K562 (cell line): ENCODE measurements around the gene INTS1. TPM values are rescaled to one million over a fixed set of nuclear protein-coding genes. Genes with fewer than 3 reads are reported as not detected.

ENCODE experiments used
- ARID1B ChIP-seq: fragments of 450-650 bp; IDR thresholded peaks from 2 replicates; pipeline ENCODE4 v1.6.1; 2016; ENCODE audit warnings: antibody characterized with exemption, mild to moderate bottlenecking, inconsistent platforms
- BRF1 ChIP-seq: IDR thresholded peaks from 3 replicates; pipeline ENCODE4 v1.6.1; 2011; ENCODE audit warnings: borderline replicate concordance, mild to moderate bottlenecking; ENCODE audit not compliant: insufficient read length; ENCODE audit errors: extremely low read depth
- CCNT2 ChIP-seq: IDR thresholded peaks from 2 replicates; pipeline ENCODE4 v1.6.1; 2011; ENCODE audit warnings: borderline replicate concordance, low read depth, mild to moderate bottlenecking, moderate library complexity, mixed read lengths, low read length; ENCODE audit not compliant: insufficient read length; ENCODE audit errors: extremely low read depth
- E2F6 ChIP-seq, 2 experiments: IDR thresholded peaks; 2 replicates each; pipeline ENCODE4 v1.6.1; 2011; ENCODE audit warnings: borderline replicate concordance in 1 of 2, control low read depth in 1 of 2, low read depth in 1 of 2, low read length in 1 of 2, mild to moderate bottlenecking in 1 of 2, mixed read lengths in 1 of 2, moderate library complexity in 1 of 2; ENCODE audit not compliant: insufficient read depth in 1 of 2, insufficient read length in 1 of 2, poor library complexity in 1 of 2, severe bottlenecking in 1 of 2; ENCODE audit errors: extremely low read depth in 1 of 2
- ELF1 ChIP-seq: fragments of 200-800 bp; sonication (Bioruptor generic); IDR thresholded peaks from 2 replicates; pipeline ENCODE4 v1.6.1; 2016; ENCODE audit warnings: missing genetic modification characterization, missing compliant biosample characterization
- FOXA3 ChIP-seq, 2 experiments: fragments of 450-650 bp in 1 of 2; sonication (generic) in 1 of 2; formaldehyde crosslinking; IDR thresholded peaks in 1 of 2; conservative IDR thresholded peaks in 1 of 2; 2 replicates each; pipeline versions ENCODE4 v1.4.0 to v1.8.0; 2020 to 2022; ENCODE audit warnings: mild to moderate bottlenecking in 2 of 2, missing genetic modification reagents in 1 of 2
- HDAC1 ChIP-seq, 2 experiments: fragments of 450-650 bp; IDR thresholded peaks; 2 replicates each; pipeline ENCODE4 v1.6.1; 2016 to 2017; ENCODE audit warnings: inconsistent platforms in 1 of 2, mild to moderate bottlenecking in 1 of 2, moderate library complexity in 1 of 2
- L3MBTL2 ChIP-seq: fragments of 450-650 bp; IDR thresholded peaks from 2 replicates; pipeline ENCODE4 v1.6.1; 2016; ENCODE audit warnings: mild to moderate bottlenecking, moderate library complexity
- MAX ChIP-seq: sonication (generic); formaldehyde crosslinking; IDR thresholded peaks from 2 replicates; pipeline ENCODE4 v1.9.0; 2022; ENCODE audit warnings: mild to moderate bottlenecking, missing genetic modification reagents
- MNT ChIP-seq, 2 experiments: fragments of 450-650 bp; conservative IDR thresholded peaks; 2 replicates each; pipeline ENCODE4 v1.6.1; 2017; ENCODE audit warnings: mild to moderate bottlenecking in 2 of 2, moderate library complexity in 2 of 2
- NFIC ChIP-seq: fragments of 450-650 bp; IDR thresholded peaks from 2 replicates; pipeline ENCODE4 v1.6.1; 2017; ENCODE audit warnings: mild to moderate bottlenecking, inconsistent platforms
- NRF1 ChIP-seq, 2 experiments: fragments of 450-650 bp; IDR thresholded peaks in 1 of 2; conservative IDR thresholded peaks in 1 of 2; 2 replicates each; pipeline ENCODE4 v1.6.1; 2014; ENCODE audit warnings: mild to moderate bottlenecking in 2 of 2
- RBM34 ChIP-seq: fragments of 200-400 bp; formaldehyde crosslinking; IDR thresholded peaks from 2 replicates; pipeline ENCODE4 v1.6.1; 2018; ENCODE audit warnings: low read length, borderline replicate concordance; ENCODE audit not compliant: insufficient read depth
- RCOR1 ChIP-seq, 2 experiments: IDR thresholded peaks; 2 replicates each; pipeline ENCODE4 v1.6.1; 2012; ENCODE audit warnings: low read depth in 2 of 2, low read length in 2 of 2, borderline replicate concordance in 1 of 2, improper control_type of control experiment in 1 of 2
- RNF219 ChIP-seq: fragments of 250-450 bp; sonication (Bioruptor Pico); IDR thresholded peaks from 2 replicates; pipeline ENCODE4 v1.5.0; 2022; ENCODE audit warnings: mild to moderate bottlenecking
- SIN3A ChIP-seq, 2 experiments: fragments of 150-350 bp in 1 of 2; IDR thresholded peaks; 2 replicates each; pipeline ENCODE4 v1.6.1; 2011 to 2016; ENCODE audit warnings: borderline replicate concordance in 2 of 2, low read depth in 2 of 2, low read length in 2 of 2, mild to moderate bottlenecking in 2 of 2, moderate library complexity in 2 of 2; ENCODE audit not compliant: control insufficient read depth in 1 of 2
- SIRT6 ChIP-seq: IDR thresholded peaks from one replicate; pipeline ENCODE4 v1.6.1; 2012; ENCODE audit warnings: low read depth, mild to moderate bottlenecking, control low read depth, inconsistent platforms, low read length, moderate library complexity
- SNRNP70 ChIP-seq: fragments of 200-400 bp; formaldehyde crosslinking; optimal IDR thresholded peaks from 2 replicates; pipeline ENCODE3; 2017; ENCODE audit warnings: low read depth, low read length
- TAL1 ChIP-seq: fragments of 450-650 bp; IDR thresholded peaks from 2 replicates; pipeline ENCODE4 v1.6.1; 2016; ENCODE audit warnings: mild to moderate bottlenecking
- TBP ChIP-seq: optimal IDR thresholded peaks from 2 replicates; pipeline ENCODE3; 2011; ENCODE audit warnings: low read depth, low read length, improper control_type of control experiment
- polyA plus RNA-seq, 8 experiments: library from polyadenylated mRNA; depleted of rRNA in 4 of 8; stranded (reverse) in 5 of 8; unstranded in 3 of 8; fragments of >200 nt; fragmentation: Nextera tagmentation in 2 of 8; fragmentation: Illumina TruSeq in 1 of 8; extraction: Ambion mirVana in 2 of 8; extraction: Trizol in 1 of 8; gene quantifications; 2 replicates each; pipeline versions ENCODE4 v1.2.1 to v1.2.3, GENCODE V29; 2011 to 2014; ENCODE audit warnings: inconsistent platforms in 1 of 8, missing spikeins in 1 of 8
- total RNA-seq, 7 experiments: library from RNA; depleted of rRNA in 6 of 7; stranded (reverse); fragments of >200 nt in 6 of 7; fragmentation: Illumina TruSeq in 2 of 7; extraction: Trizol in 2 of 7; gene quantifications; 2 replicates each; pipeline versions ENCODE4 v1.2.1 to v1.2.3, GENCODE V29; 2011 to 2021; ENCODE audit warnings: low replicate concordance in 1 of 7

INTS1 gene
- total and polyA plus RNA-seq, 9 of the 15 experiments (the other 6 are each of a cell fraction or from before 2014, with no cell fraction given): 0.34 to 119 (median 18.5) TPM

- TF ChIP-seq L3MBTL2 (peak; percentile 55; the same call in 1 of the 2 replicates), SNRNP70 (no peak), TAL1 (peak; percentile 55; the same call in 1 of the 2 replicates), RBM34 (no peak), E2F6 (IDR thresholded peaks at IDR 0.05; ENCODE audit: borderline replicate concordance in 1 of 2, extremely low read depth in 1 of 2, insufficient read depth in 1 of 2, insufficient read length in 1 of 2, low read depth in 1 of 2, low read length in 1 of 2, poor library complexity in 1 of 2, severe bottlenecking in 1 of 2) (peak; percentile 28 to 33), NRF1 (conservative IDR thresholded peaks at IDR 0.05 in 1 of 2, IDR thresholded peaks at IDR 0.05 in 1 of 2) (no peak), MAX (CRISPR knock-in tag) (peak; percentile 77; the same call in 1 of the 2 replicates), BRF1 (no peak), HDAC1 (IDR thresholded peaks at IDR 0.05) (peak in 1 of 2 experiments; percentile 70; a peak in 2 of 4 replicates), TBP (peak; percentile 50), FOXA3 (CRISPR knock-in tag; conservative IDR thresholded peaks at IDR 0.05 in 1 of 2, IDR thresholded peaks at IDR 0.05 in 1 of 2) (0 out of 4 replicates have a peak, but pooled peaks of 1 of the 2 experiments have one; percentile 30), RNF219 (no peak), SIN3A (IDR thresholded peaks at IDR 0.05; ENCODE audit: borderline replicate concordance in 2 of 2, control insufficient read depth in 1 of 2, low read depth in 2 of 2, low read length in 2 of 2) (peak in 1 of 2 experiments; percentile 43; a peak in 1 of 4 replicates), RCOR1 (IDR thresholded peaks at IDR 0.05; ENCODE audit: borderline replicate concordance in 1 of 2, low read depth in 2 of 2, low read length in 2 of 2) (0 out of 4 replicates have a peak, but pooled peaks of 1 of the 2 experiments have one; percentile 5), ARID1B (peak; percentile 71), ELF1 (no peak), MNT (conservative IDR thresholded peaks at IDR 0.05) (peak; percentile 81 to 91), SIRT6 (no peak), CCNT2 (peak; percentile 13), NFIC (0 out of 2 replicates have a peak, but pooled peaks have one; percentile 30)
These were observed 46.9 kb downstream of the INTS1 start (continued) for GRCh38 chr7:1457059-1457948.
